A549 (cell line): ENCODE data around the gene EEFSEC.

ENCODE experiments used
- CTCF ChIP-seq: fragments of >200 bp; sonication (Bioruptor Twin); formaldehyde crosslinking; IDR thresholded peaks from 3 replicates; pipeline ENCODE4 v1.5.1; 2016
- POLR2A ChIP-seq: IDR thresholded peaks from 2 replicates; pipeline ENCODE4 v1.6.1; 2012; ENCODE audit warnings: mild to moderate bottlenecking, low read length

GRCh38 chr3:128400671-128401070 is 247.4 kb downstream of the EEFSEC start:
- no peak for TF ChIP-seq CTCF
- TF ChIP-seq POLR2A, result no peak
